SU-DHL-6 (cell line): Measurements from ENCODE around the gene CDK12.

ENCODE experiments used
- H2AFZ ChIP-seq: fragments of 200-600 bp; sonication (generic); 2 replicates; pipeline ENCODE4 v1.6.1; 2014; ENCODE audit warnings: low read depth, mild to moderate bottlenecking, moderate library complexity, mixed read lengths, antibody characterized with exemption, low read length; ENCODE audit not compliant: severe bottlenecking
- H3F3A ChIP-seq: fragments of 200-600 bp; shearing (Covaris generic); 2 replicates; pipeline ENCODE4 v1.6.0; 2016; ENCODE audit warnings: antibody characterized with exemption, mild to moderate bottlenecking; ENCODE audit not compliant: insufficient read depth
- H3K27ac ChIP-seq: fragments of 200-600 bp; sonication (generic); 2 replicates; pipeline ENCODE4 v1.5.1; 2016; ENCODE audit warnings: low read depth, mild to moderate bottlenecking, low read length, moderate library complexity, mixed read lengths
- H3K27me3 ChIP-seq: fragments of 200-600 bp; sonication (generic), shearing (Covaris generic); 2 replicates; pipeline ENCODE4 v1.6.0; 2014; ENCODE audit warnings: mild to moderate bottlenecking, low read length
- H3K36me3 ChIP-seq: fragments of 200-600 bp; sonication (generic); 2 replicates; pipeline ENCODE4 v1.6.1; 2014; ENCODE audit warnings: mild to moderate bottlenecking, low read length, mixed read lengths
- H3K4me2 ChIP-seq: fragments of 300-600, 200-600 bp; shearing (Covaris generic), sonication (generic); 2 replicates; pipeline ENCODE4 v1.6.0; 2014; ENCODE audit warnings: low read length, low read depth, mild to moderate bottlenecking; ENCODE audit not compliant: poor library complexity, severe bottlenecking
- H3K4me3 ChIP-seq: fragments of 200-600 bp; sonication (generic); 2 replicates; pipeline ENCODE4 v1.5.1; 2014; ENCODE audit warnings: antibody characterized with exemption, low read length, mild to moderate bottlenecking, mixed read lengths; ENCODE audit not compliant: insufficient read depth, poor library complexity, severe bottlenecking
- H3K79me2 ChIP-seq: fragments of 200-600 bp; sonication (generic); 2 replicates; pipeline ENCODE4 v1.6.1; 2014; ENCODE audit warnings: mild to moderate bottlenecking, low read length, moderate library complexity; ENCODE audit not compliant: insufficient read depth
- H3K9ac ChIP-seq: fragments of 200-600 bp; sonication (generic); 2 replicates; pipeline ENCODE4 v1.7.0; 2014; ENCODE audit warnings: mild to moderate bottlenecking, low read length
- H3K9me2 ChIP-seq: fragments of 200-600 bp; sonication (generic); replicated peaks from 2 replicates; pipeline ENCODE4 v1.6.1; 2014; ENCODE audit warnings: low read length; ENCODE audit not compliant: insufficient read depth
- H3K9me3 ChIP-seq: fragments of 200-600 bp; sonication (generic); 2 replicates; pipeline ENCODE4 v1.6.1; 2014; ENCODE audit warnings: low read length, mixed read lengths; ENCODE audit not compliant: insufficient read depth
- H4K20me1 ChIP-seq: fragments of 200-600 bp; sonication (generic); 2 replicates; pipeline ENCODE4 v1.6.1; 2014; ENCODE audit warnings: low read depth, mild to moderate bottlenecking, antibody characterized with exemption, low read length, moderate library complexity, mixed read lengths
- EZH2phosphoT487 ChIP-seq: fragments of 200-600 bp; sonication (generic), shearing (Covaris generic); conservative IDR thresholded peaks from 2 replicates; pipeline ENCODE4 v1.6.1; 2018; ENCODE audit warnings: mild to moderate bottlenecking, antibody characterized with exemption, low read length, moderate library complexity, mixed read lengths
- TF ChIP-seq, protein P1 (sequence below): fragments of 200-600 bp; sonication (generic); IDR thresholded peaks from one replicate; pipeline ENCODE4 v1.5.1; 2017; ENCODE audit warnings: antibody characterized with exemption, mild to moderate bottlenecking, low read length, moderate library complexity; ENCODE audit not compliant: insufficient read depth, poor library complexity, severe bottlenecking

Gene CDK12

GRCh38 chr17:39507511-39507910, 46.2 kb downstream of the CDK12 start:
- no peak overlapping the region for H3K4me2 ChIP-seq
- H3K9me2 ChIP-seq = no peaks in the 10 kb centered on the region
- H4K20me1 ChIP-seq = no peaks in the 10 kb centered on the region
- H3F3A ChIP-seq = peaks cover 8% of the 10 kb centered on the region; the same call in 1 of the 2 replicates
- 0 out of 2 replicates have a peak, but pooled peaks cover 3% of the 10 kb centered on the region for H3K79me2 ChIP-seq
- H3K36me3 ChIP-seq = peaks cover 33% of the 10 kb centered on the region
- H3K9ac ChIP-seq = no peak overlapping the region
- H3K27me3 ChIP-seq = no peaks in the 10 kb centered on the region
- no peak overlapping the region for H3K4me3 ChIP-seq
- H3K27ac ChIP-seq = no peak overlapping the region
- no peaks in the 10 kb centered on the region for H3K9me3 ChIP-seq
- no peak for TF ChIP-seq EZH2phosphoT487
- TF ChIP-seq, protein P1, sequence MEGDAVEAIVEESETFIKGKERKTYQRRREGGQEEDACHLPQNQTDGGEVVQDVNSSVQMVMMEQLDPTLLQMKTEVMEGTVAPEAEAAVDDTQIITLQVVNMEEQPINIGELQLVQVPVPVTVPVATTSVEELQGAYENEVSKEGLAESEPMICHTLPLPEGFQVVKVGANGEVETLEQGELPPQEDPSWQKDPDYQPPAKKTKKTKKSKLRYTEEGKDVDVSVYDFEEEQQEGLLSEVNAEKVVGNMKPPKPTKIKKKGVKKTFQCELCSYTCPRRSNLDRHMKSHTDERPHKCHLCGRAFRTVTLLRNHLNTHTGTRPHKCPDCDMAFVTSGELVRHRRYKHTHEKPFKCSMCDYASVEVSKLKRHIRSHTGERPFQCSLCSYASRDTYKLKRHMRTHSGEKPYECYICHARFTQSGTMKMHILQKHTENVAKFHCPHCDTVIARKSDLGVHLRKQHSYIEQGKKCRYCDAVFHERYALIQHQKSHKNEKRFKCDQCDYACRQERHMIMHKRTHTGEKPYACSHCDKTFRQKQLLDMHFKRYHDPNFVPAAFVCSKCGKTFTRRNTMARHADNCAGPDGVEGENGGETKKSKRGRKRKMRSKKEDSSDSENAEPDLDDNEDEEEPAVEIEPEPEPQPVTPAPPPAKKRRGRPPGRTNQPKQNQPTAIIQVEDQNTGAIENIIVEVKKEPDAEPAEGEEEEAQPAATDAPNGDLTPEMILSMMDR = no peak
- H2AFZ ChIP-seq = no peak overlapping the region

- Histone ChIP-seq H4K20me1 (no peaks in the 10 kb centered on the region), H3K9me2 (no peaks in the 10 kb centered on the region), H3K9me3 (no peaks in the 10 kb centered on the region), H3K4me3 (no peak overlapping the region), H3K36me3 (peaks cover 39% of the 10 kb centered on the region), H3K9ac (no peak overlapping the region), H3K27me3 (no peaks in the 10 kb centered on the region), H3K27ac (no peak overlapping the region), H3K79me2 (0 out of 2 replicates have a peak, but pooled peaks cover 3% of the 10 kb centered on the region), H2AFZ (no peak overlapping the region), H3K4me2 (no peak overlapping the region), H3F3A (peaks cover 8% of the 10 kb centered on the region; the same call in 1 of the 2 replicates)
- TF ChIP-seq, protein P1 = no peak
- TF ChIP-seq EZH2phosphoT487 = no peak
These were observed 47.7 kb downstream of the CDK12 start for GRCh38 chr17:39508987-39509386.

GRCh38 chr17:39513309-39513708, 52.0 kb downstream of the CDK12 start:
- H3K9ac ChIP-seq = no peak overlapping the region
- no peak overlapping the region for H2AFZ ChIP-seq
- peaks cover 48% of the 10 kb centered on the region for H3K36me3 ChIP-seq
- no peak overlapping the region for H3K27ac ChIP-seq
- no peaks in the 10 kb centered on the region for H3K9me2 ChIP-seq
- no peaks in the 10 kb centered on the region for H4K20me1 ChIP-seq
- H3K27me3 ChIP-seq = no peaks in the 10 kb centered on the region
- H3K9me3 ChIP-seq = no peaks in the 10 kb centered on the region
- H3K4me2 ChIP-seq = no peak overlapping the region
- TF ChIP-seq, protein P1 = no peak
- TF ChIP-seq EZH2phosphoT487 = no peak
- H3K79me2 ChIP-seq = no peaks in the 10 kb centered on the region
- H3K4me3 ChIP-seq = no peak overlapping the region
- peaks cover 12% of the 10 kb centered on the region; the same call in 1 of the 2 replicates for H3F3A ChIP-seq

GRCh38 chr17:39513915-39514314, 52.6 kb downstream of the CDK12 start:
- Histone ChIP-seq H3F3A (peaks cover 12% of the 10 kb centered on the region; the same call in 1 of the 2 replicates), H4K20me1 (no peaks in the 10 kb centered on the region), H3K9me3 (no peaks in the 10 kb centered on the region), H3K27me3 (no peaks in the 10 kb centered on the region), H2AFZ (no peak overlapping the region), H3K36me3 (peaks cover 47% of the 10 kb centered on the region), H3K4me3 (no peak overlapping the region), H3K9ac (no peak overlapping the region), H3K4me2 (no peak overlapping the region), H3K27ac (no peak overlapping the region), H3K79me2 (no peaks in the 10 kb centered on the region), H3K9me2 (no peaks in the 10 kb centered on the region)
- no peak for TF ChIP-seq EZH2phosphoT487
- TF ChIP-seq, protein P1 = no peak
